K562 (cell line): ENCODE data around the gene OR2A12. TPM values are rescaled to one million over a fixed set of nuclear protein-coding genes. Genes with fewer than 3 reads are reported as not detected.

ENCODE experiments used
- ATAC-seq: fragments of 200-7000 bp; cut with Tn5 transposase; 3 replicates; pipeline ENCODE4 v1.9.1; 2020; ENCODE audit warnings: moderate library complexity
- BruUV-seq: library from RNA; stranded (reverse); fragments of 400-500 nt; replicated peaks from 2 replicates; lab custom pipeline; 2021; lab: Mats Ljungman, UMichigan
- CTCF ChIA-PET: fragments of 300-600 bp; formaldehyde crosslinking; extraction: SDS; loops from one replicate; lab custom pipeline; 2021; ENCODE audit warnings: low intra/inter-chr PET ratio; lab: Yijun Ruan, JAX
- POLR2A ChIA-PET: fragments of 300-600, 350-650 bp; sonication (Branson Sonifier 250); formaldehyde crosslinking; extraction: SDS; loops from one replicate; lab custom pipeline; 2021; ENCODE audit warnings: antibody characterized with exemption, inconsistent platforms; lab: Yijun Ruan, JAX
- DNase-seq, 4 experiments: peaks; one replicate each; pipeline versions ENCODE4 v3.0.0 to v3.0.0-alpha.2; 2011 to 2018; ENCODE audit warnings: low spot score in 3 of 4, mixed read lengths in 3 of 4; ENCODE audit errors: extremely low read depth in 1 of 4
- FAIRE-seq: peaks from 2 replicates; lab custom pipeline; 2011; peaks lifted over from hg19 to GRCh38; lab: Jason Lieb, UNC
- H2AFZ ChIP-seq: 2 replicates; pipeline ENCODE4 v1.6.0; 2011; ENCODE audit warnings: low read depth, low read length, control low read depth, inconsistent platforms
- H3K27ac ChIP-seq: fragments of 200-600 bp; 3 replicates; pipeline ENCODE4 v1.8.0; 2011; ENCODE audit warnings: low read depth, mild to moderate bottlenecking, control low read depth, inconsistent platforms, low read length, moderate library complexity, mixed read lengths; ENCODE audit errors: extremely low read depth
- H3K27me3 ChIP-seq, 2 experiments: fragments of 300-600 bp in 1 of 2; 2 replicates in 1 of 2; 3 replicates in 1 of 2; pipeline versions ENCODE4 v1.6.0 to v1.8.0; 2011; ENCODE audit warnings: inconsistent platforms in 2 of 2, low read length in 2 of 2, mild to moderate bottlenecking in 1 of 2, mixed read lengths in 1 of 2, moderate library complexity in 1 of 2; ENCODE audit not compliant: control insufficient read depth in 2 of 2, insufficient read depth in 2 of 2
- H3K36me3 ChIP-seq: fragments of 300-600 bp; 3 replicates; pipeline ENCODE4 v1.8.0; 2011; ENCODE audit warnings: mild to moderate bottlenecking, low read length, inconsistent platforms; ENCODE audit not compliant: control insufficient read depth, insufficient read depth
- H3K4me1 ChIP-seq, 2 experiments: fragments of 200-600 bp in 1 of 2; replicated peaks in 1 of 2; 2 replicates in 1 of 2; 3 replicates in 1 of 2; pipeline versions ENCODE4 v1.5.1 to v1.8.0; 2011; ENCODE audit warnings: inconsistent platforms in 2 of 2, low read length in 2 of 2, mild to moderate bottlenecking in 1 of 2, mixed read lengths in 1 of 2, moderate library complexity in 1 of 2; ENCODE audit not compliant: control insufficient read depth in 2 of 2, insufficient read depth in 2 of 2
- H3K4me2 ChIP-seq: 2 replicates; pipeline ENCODE4 v1.6.1; 2011; ENCODE audit warnings: low read length, control low read depth, inconsistent platforms, mixed read lengths; ENCODE audit not compliant: insufficient read depth
- H3K4me3 ChIP-seq: fragments of 200-600 bp; sonication (generic), shearing (Covaris generic); 2 replicates; pipeline ENCODE4 v1.5.1; 2016; ENCODE audit warnings: control low read depth, inconsistent platforms
- H3K79me2 ChIP-seq: fragments of 200-600 bp; 3 replicates; pipeline ENCODE4 v1.8.0; 2011; ENCODE audit warnings: low read length, inconsistent platforms; ENCODE audit not compliant: control insufficient read depth, insufficient read depth
- H3K9ac ChIP-seq, 2 experiments: 2 replicates each; pipeline versions ENCODE4 v1.6.0 to v1.6.1; 2011; ENCODE audit warnings: low read depth in 2 of 2, low read length in 2 of 2, control low read depth in 1 of 2, inconsistent platforms in 1 of 2, mild to moderate bottlenecking in 1 of 2, mixed read lengths in 1 of 2; ENCODE audit not compliant: insufficient read depth in 1 of 2
- H3K9me1 ChIP-seq: one replicate; pipeline ENCODE4 v1.6.0; 2011; ENCODE audit warnings: inconsistent platforms, mild to moderate bottlenecking, low read length, moderate library complexity; ENCODE audit not compliant: control insufficient read depth, insufficient read depth
- H3K9me3 ChIP-seq: replicated peaks from 2 replicates; pipeline ENCODE4 v1.5.1; 2011; ENCODE audit warnings: low read depth, low read length, inconsistent platforms; ENCODE audit not compliant: control insufficient read depth, insufficient read depth
- H4K20me1 ChIP-seq: replicated peaks from 2 replicates; pipeline ENCODE4 v1.6.1; 2011; ENCODE audit warnings: low read length, inconsistent platforms, mixed read lengths; ENCODE audit not compliant: control insufficient read depth, insufficient read depth
- ADNP ChIP-seq: fragments of 200-800 bp; sonication (Bioruptor generic); IDR thresholded peaks from 2 replicates; pipeline ENCODE4 v1.6.1; 2016; ENCODE audit warnings: missing genetic modification characterization, missing compliant biosample characterization
- GTF2E2 ChIP-seq: fragments of 200-800 bp; sonication (Bioruptor generic); IDR thresholded peaks from 2 replicates; pipeline ENCODE4 v1.6.1; 2016; ENCODE audit warnings: missing genetic modification characterization, missing compliant biosample characterization
- HEY1 ChIP-seq: fragments of 250-450 bp; sonication (Bioruptor Pico); IDR thresholded peaks from 2 replicates; pipeline ENCODE4 v1.5.0; 2020; ENCODE audit warnings: mild to moderate bottlenecking, moderate library complexity, borderline replicate concordance
- LCOR ChIP-seq: sonication (generic); formaldehyde crosslinking; IDR thresholded peaks from 2 replicates; pipeline ENCODE4 v1.8.0; 2022; ENCODE audit warnings: mild to moderate bottlenecking, missing genetic modification reagents
- MTA2 ChIP-seq: fragments of 450-650 bp; IDR thresholded peaks from 2 replicates; pipeline ENCODE4 v1.6.1; 2016; ENCODE audit warnings: low read depth
- NCOA4 ChIP-seq: fragments of 450-650 bp; IDR thresholded peaks from 2 replicates; pipeline ENCODE4 v1.6.1; 2018; ENCODE audit warnings: mild to moderate bottlenecking; ENCODE audit not compliant: partially characterized antibody
- NFIC ChIP-seq: fragments of 450-650 bp; IDR thresholded peaks from 2 replicates; pipeline ENCODE4 v1.6.1; 2017; ENCODE audit warnings: mild to moderate bottlenecking, inconsistent platforms
- NFIX ChIP-seq: fragments of 250-450 bp; sonication (Bioruptor Pico); IDR thresholded peaks from 2 replicates; pipeline ENCODE4 v1.4.0; 2020; ENCODE audit warnings: low read depth, mild to moderate bottlenecking, moderate library complexity
- SMAD1 ChIP-seq: fragments of 150-350 bp; IDR thresholded peaks from 2 replicates; pipeline ENCODE4 v1.6.1; 2014; ENCODE audit warnings: low read length, low read depth; ENCODE audit not compliant: partially characterized antibody
- ZC3H8 ChIP-seq: fragments of 450-650 bp; IDR thresholded peaks from 2 replicates; pipeline ENCODE4 v1.6.1; 2017
- ZNF79 ChIP-seq: fragments of 250-450 bp; sonication (Bioruptor Pico); IDR thresholded peaks from 2 replicates; pipeline ENCODE4 v1.4.0; 2020; ENCODE audit warnings: low read depth, mild to moderate bottlenecking, moderate library complexity
- WGBS: fragments of 100-300 bp; shearing (Covaris generic); methylation state at CpG from one replicate; pipeline ENCODE4 v1.1.6; 2016; ENCODE audit warnings: low coverage, mixed read lengths; ENCODE audit not compliant: insufficient coverage; ENCODE audit errors: missing lambda C conversion rate; 5-methylcytosine and 5-hydroxymethylcytosine counted together
- in situ Hi-C: fragments of 300-500 bp; cut with MboI; formaldehyde crosslinking; loops from 4 replicates; pipeline ENCODE4 v1.15.0; 2018; ENCODE audit warnings: inconsistent platforms, mixed read lengths
- intact Hi-C: fragments of 100-400 bp; cut with micrococcal nuclease; formaldehyde crosslinking; loops from 2 replicates; pipeline ENCODE4 v1.14.2; 2022
- polyA plus RNA-seq, 8 experiments: library from polyadenylated mRNA; depleted of rRNA in 4 of 8; stranded (reverse) in 5 of 8; unstranded in 3 of 8; fragments of >200 nt; fragmentation: Nextera tagmentation in 2 of 8; fragmentation: Illumina TruSeq in 1 of 8; extraction: Ambion mirVana in 2 of 8; extraction: Trizol in 1 of 8; gene quantifications; 2 replicates each; pipeline versions ENCODE4 v1.2.1 to v1.2.3, GENCODE V29; 2011 to 2014; ENCODE audit warnings: inconsistent platforms in 1 of 8, missing spikeins in 1 of 8
- total RNA-seq, 7 experiments: library from RNA; depleted of rRNA in 6 of 7; stranded (reverse); fragments of >200 nt in 6 of 7; fragmentation: Illumina TruSeq in 2 of 7; extraction: Trizol in 2 of 7; gene quantifications; 2 replicates each; pipeline versions ENCODE4 v1.2.1 to v1.2.3, GENCODE V29; 2011 to 2021; ENCODE audit warnings: low replicate concordance in 1 of 7
- TF ChIP-seq, protein P1 (sequence below): sonication (generic); formaldehyde crosslinking; IDR thresholded peaks from 2 replicates; pipeline ENCODE4 v1.8.0; 2022; ENCODE audit warnings: mild to moderate bottlenecking, missing genetic modification reagents, borderline replicate concordance
- TF ChIP-seq, protein P2 (sequence below): fragments of 250-450 bp; sonication (Bioruptor Pico); IDR thresholded peaks from 2 replicates; pipeline ENCODE4 v1.8.0; 2022; ENCODE audit warnings: moderate library complexity, mild to moderate bottlenecking, inconsistent platforms
- TF ChIP-seq, protein P3 (sequence below): fragments of 250-450 bp; sonication (Bioruptor Pico); IDR thresholded peaks from 2 replicates; pipeline ENCODE4 v1.4.0; 2020; ENCODE audit warnings: mild to moderate bottlenecking, moderate library complexity, borderline replicate concordance
- TF ChIP-seq, protein P4 (sequence below): fragments of 450-650 bp; IDR thresholded peaks from 2 replicates; pipeline ENCODE4 v1.6.1; 2017; ENCODE audit warnings: antibody characterized with exemption, mild to moderate bottlenecking

OR2A12 gene
- total and polyA plus RNA-seq, 9 of the 15 experiments (the other 6 are each of a cell fraction or from before 2014, with no cell fraction given), result not detected

DNA sequence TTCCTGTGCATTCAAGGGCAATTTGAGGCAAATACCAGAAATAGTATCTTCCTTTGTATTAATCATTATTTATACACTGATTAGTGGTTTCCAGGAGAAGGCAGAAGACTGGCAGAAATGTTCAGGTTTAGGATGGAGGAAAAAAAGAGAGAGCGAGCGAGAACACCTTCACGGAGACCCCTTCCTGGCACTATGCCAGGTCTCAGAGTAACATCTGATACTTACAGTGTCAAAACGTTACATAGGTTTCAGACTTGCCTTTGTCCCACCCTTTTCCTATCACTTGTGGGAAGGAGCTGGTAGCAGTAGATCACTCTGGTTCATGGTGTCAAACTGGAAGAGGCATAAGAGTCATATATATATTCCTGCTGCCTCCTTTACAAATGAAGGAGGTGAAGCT is 652 bp downstream of the OR2A12 start:
- no peaks in the 10 kb centered on the region for H3K27me3 ChIP-seq
- no peaks in the 10 kb centered on the region for H4K20me1 ChIP-seq
- H3K4me1 ChIP-seq, result no peaks in the 10 kb centered on the region
- BruUV-seq, result no TSS peak
- no peak overlapping the region for H3K4me3 ChIP-seq
- no peaks in the 10 kb centered on the region for H3K79me2 ChIP-seq
- no peaks in the 10 kb centered on the region for H3K36me3 ChIP-seq
- no peak overlapping the region for H3K9ac ChIP-seq
- ChIA-PET POLR2A (no interaction called here), CTCF (no interaction called here)
- in situ Hi-C loops, result no loop called here
- no peak overlapping the region for H3K4me2 ChIP-seq
- no peak overlapping the region for H3K27ac ChIP-seq
- no peaks in the 10 kb centered on the region for H3K9me3 ChIP-seq
- WGBS, result 5% methylated on average over 4 of the region's 4 CpGs
- DNase-seq, result no peak
- no peak for ATAC-seq
- no peaks in the 10 kb centered on the region for H3K9me1 ChIP-seq
- H2AFZ ChIP-seq, result no peak overlapping the region
- intact Hi-C loops, result no loop called here
- no peak for FAIRE-seq
- TF ChIP-seq MTA2 (no peak), NFIX (CRISPR knock-in tag) (peak; percentile 89), NCOA4 (no peak), SMAD1 (peak; percentile 67), ZC3H8 (no peak), HEY1 (CRISPR knock-in tag) (no peak), GTF2E2 (tag) (no peak), LCOR (CRISPR knock-in tag) (no peak), ZNF79 (CRISPR knock-in tag) (no peak), ADNP (tag) (no peak), NFIC (peak; percentile 98)
- TF ChIP-seq, protein P1, sequence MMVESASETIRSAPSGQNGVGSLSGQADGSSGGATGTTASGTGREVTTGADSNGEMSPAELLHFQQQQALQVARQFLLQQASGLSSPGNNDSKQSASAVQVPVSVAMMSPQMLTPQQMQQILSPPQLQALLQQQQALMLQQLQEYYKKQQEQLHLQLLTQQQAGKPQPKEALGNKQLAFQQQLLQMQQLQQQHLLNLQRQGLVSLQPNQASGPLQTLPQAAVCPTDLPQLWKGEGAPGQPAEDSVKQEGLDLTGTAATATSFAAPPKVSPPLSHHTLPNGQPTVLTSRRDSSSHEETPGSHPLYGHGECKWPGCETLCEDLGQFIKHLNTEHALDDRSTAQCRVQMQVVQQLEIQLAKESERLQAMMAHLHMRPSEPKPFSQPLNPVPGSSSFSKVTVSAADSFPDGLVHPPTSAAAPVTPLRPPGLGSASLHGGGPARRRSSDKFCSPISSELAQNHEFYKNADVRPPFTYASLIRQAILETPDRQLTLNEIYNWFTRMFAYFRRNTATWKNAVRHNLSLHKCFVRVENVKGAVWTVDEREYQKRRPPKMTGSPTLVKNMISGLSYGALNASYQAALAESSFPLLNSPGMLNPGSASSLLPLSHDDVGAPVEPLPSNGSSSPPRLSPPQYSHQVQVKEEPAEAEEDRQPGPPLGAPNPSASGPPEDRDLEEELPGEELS (CRISPR knock-in tag), result no peak
- TF ChIP-seq, protein P2, sequence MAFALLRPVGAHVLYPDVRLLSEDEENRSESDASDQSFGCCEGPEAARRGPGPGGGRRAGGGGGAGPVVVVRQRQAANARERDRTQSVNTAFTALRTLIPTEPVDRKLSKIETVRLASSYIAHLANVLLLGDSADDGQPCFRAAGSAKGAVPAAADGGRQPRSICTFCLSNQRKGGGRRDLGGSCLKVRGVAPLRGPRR (CRISPR knock-in tag), result no peak
- TF ChIP-seq, protein P3, sequence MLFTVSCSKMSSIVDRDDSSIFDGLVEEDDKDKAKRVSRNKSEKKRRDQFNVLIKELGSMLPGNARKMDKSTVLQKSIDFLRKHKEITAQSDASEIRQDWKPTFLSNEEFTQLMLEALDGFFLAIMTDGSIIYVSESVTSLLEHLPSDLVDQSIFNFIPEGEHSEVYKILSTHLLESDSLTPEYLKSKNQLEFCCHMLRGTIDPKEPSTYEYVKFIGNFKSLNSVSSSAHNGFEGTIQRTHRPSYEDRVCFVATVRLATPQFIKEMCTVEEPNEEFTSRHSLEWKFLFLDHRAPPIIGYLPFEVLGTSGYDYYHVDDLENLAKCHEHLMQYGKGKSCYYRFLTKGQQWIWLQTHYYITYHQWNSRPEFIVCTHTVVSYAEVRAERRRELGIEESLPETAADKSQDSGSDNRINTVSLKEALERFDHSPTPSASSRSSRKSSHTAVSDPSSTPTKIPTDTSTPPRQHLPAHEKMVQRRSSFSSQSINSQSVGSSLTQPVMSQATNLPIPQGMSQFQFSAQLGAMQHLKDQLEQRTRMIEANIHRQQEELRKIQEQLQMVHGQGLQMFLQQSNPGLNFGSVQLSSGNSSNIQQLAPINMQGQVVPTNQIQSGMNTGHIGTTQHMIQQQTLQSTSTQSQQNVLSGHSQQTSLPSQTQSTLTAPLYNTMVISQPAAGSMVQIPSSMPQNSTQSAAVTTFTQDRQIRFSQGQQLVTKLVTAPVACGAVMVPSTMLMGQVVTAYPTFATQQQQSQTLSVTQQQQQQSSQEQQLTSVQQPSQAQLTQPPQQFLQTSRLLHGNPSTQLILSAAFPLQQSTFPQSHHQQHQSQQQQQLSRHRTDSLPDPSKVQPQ, result no peak
- TF ChIP-seq, protein P4, sequence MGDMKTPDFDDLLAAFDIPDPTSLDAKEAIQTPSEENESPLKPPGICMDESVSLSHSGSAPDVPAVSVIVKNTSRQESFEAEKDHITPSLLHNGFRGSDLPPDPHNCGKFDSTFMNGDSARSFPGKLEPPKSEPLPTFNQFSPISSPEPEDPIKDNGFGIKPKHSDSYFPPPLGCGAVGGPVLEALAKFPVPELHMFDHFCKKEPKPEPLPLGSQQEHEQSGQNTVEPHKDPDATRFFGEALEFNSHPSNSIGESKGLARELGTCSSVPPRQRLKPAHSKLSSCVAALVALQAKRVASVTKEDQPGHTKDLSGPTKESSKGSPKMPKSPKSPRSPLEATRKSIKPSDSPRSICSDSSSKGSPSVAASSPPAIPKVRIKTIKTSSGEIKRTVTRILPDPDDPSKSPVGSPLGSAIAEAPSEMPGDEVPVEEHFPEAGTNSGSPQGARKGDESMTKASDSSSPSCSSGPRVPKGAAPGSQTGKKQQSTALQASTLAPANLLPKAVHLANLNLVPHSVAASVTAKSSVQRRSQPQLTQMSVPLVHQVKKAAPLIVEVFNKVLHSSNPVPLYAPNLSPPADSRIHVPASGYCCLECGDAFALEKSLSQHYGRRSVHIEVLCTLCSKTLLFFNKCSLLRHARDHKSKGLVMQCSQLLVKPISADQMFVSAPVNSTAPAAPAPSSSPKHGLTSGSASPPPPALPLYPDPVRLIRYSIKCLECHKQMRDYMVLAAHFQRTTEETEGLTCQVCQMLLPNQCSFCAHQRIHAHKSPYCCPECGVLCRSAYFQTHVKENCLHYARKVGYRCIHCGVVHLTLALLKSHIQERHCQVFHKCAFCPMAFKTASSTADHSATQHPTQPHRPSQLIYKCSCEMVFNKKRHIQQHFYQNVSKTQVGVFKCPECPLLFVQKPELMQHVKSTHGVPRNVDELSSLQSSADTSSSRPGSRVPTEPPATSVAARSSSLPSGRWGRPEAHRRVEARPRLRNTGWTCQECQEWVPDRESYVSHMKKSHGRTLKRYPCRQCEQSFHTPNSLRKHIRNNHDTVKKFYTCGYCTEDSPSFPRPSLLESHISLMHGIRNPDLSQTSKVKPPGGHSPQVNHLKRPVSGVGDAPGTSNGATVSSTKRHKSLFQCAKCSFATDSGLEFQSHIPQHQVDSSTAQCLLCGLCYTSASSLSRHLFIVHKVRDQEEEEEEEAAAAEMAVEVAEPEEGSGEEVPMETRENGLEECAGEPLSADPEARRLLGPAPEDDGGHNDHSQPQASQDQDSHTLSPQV, result no peak
